Activated T-helper 2 cell treated with anti-CD3 and anti-CD28 coated beads, Interferon-gamma antibody, Interleukin-2, Interleukin-4, amounts not matched to agents 10 μg/mL and 5 μg/mL and 100 μg/mL, durations not matched to agents 14 hours and 24 hours and 36 hours (primary cell): ENCODE results near the gene COLEC11. TPM values are rescaled to one million over a fixed set of nuclear protein-coding genes. Genes with fewer than 3 reads are reported as not detected.

Source experiments
- DNase-seq: peaks from one replicate; pipeline ENCODE4 v3.0.0; 2021; ENCODE audit warnings: low spot score
- H3K27ac Mint-ChIP-seq: one replicate; pipeline ENCODE4 v1.8.0; 2021; ENCODE audit warnings: mixed read lengths
- H3K27me3 Mint-ChIP-seq: one replicate; pipeline ENCODE4 v1.8.0; 2021; ENCODE audit warnings: low read depth, mixed read lengths
- H3K36me3 Mint-ChIP-seq: one replicate; pipeline ENCODE4 v1.8.0; 2021; ENCODE audit warnings: low read depth, mixed read lengths
- H3K4me1 Mint-ChIP-seq: one replicate; pipeline ENCODE4 v1.8.0; 2021; ENCODE audit warnings: low read depth, mixed read lengths
- H3K4me3 Mint-ChIP-seq: one replicate; pipeline ENCODE4 v1.8.0; 2021; ENCODE audit warnings: low read depth, mild to moderate bottlenecking, moderate library complexity, mixed read lengths
- H3K9me3 Mint-ChIP-seq: one replicate; pipeline ENCODE4 v1.8.0; 2021; ENCODE audit warnings: mixed read lengths
- intact Hi-C: fragments of 100-400 bp; cut with micrococcal nuclease; formaldehyde crosslinking; loops from one replicate; pipeline ENCODE4 v1.15.1; 2023
- total RNA-seq: library from RNA; stranded (reverse); gene quantifications from 2 replicates; pipeline ENCODE4 v1.2.3, GENCODE V29; 2022

Gene COLEC11
- total RNA-seq, 1 donor from 2014 or later = not detected

GRCh38 chr2:3588084-3588483, 6.8 kb upstream of the COLEC11 start:
- Mint-ChIP-seq H3K27ac (no peak overlapping the region), H3K9me3 (no peaks in the 10 kb centered on the region), H3K4me1 (peaks cover 5% of the 10 kb centered on the region), H3K4me3 (no peak overlapping the region), H3K36me3 (peaks cover 8% of the 10 kb centered on the region), H3K27me3 (no peaks in the 10 kb centered on the region)
- intact Hi-C loops = no loop called here
- no peak for DNase-seq

- no peak for DNase-seq
- peaks cover 3% of the 10 kb centered on the region for H3K4me1 Mint-ChIP-seq
- intact Hi-C loops = no loop called here
- H3K27ac Mint-ChIP-seq = no peak overlapping the region
- H3K27me3 Mint-ChIP-seq = peaks cover 3% of the 10 kb centered on the region
- no peaks in the 10 kb centered on the region for H3K9me3 Mint-ChIP-seq
- H3K36me3 Mint-ChIP-seq = peaks cover 2% of the 10 kb centered on the region
- H3K4me3 Mint-ChIP-seq = no peak overlapping the region
Measured at GRCh38 chr2:3589086-3589485, 5.8 kb upstream of the COLEC11 start.

- peaks cover 10% of the 10 kb centered on the region for H3K27me3 Mint-ChIP-seq
- H3K4me3 Mint-ChIP-seq = no peak overlapping the region
- H3K4me1 Mint-ChIP-seq = peaks cover 10% of the 10 kb centered on the region
- no peaks in the 10 kb centered on the region for H3K36me3 Mint-ChIP-seq
- DNase-seq = no peak
- no peaks in the 10 kb centered on the region for H3K9me3 Mint-ChIP-seq
- H3K27ac Mint-ChIP-seq = no peak overlapping the region
- intact Hi-C loops = no loop called here
Measured at GRCh38 chr2:3595404-3595803, 492 bp downstream of the COLEC11 start.

- Mint-ChIP-seq H3K27me3 (peaks cover 10% of the 10 kb centered on the region), H3K4me3 (no peak overlapping the region), H3K36me3 (no peaks in the 10 kb centered on the region), H3K4me1 (peaks cover 10% of the 10 kb centered on the region), H3K27ac (no peak overlapping the region), H3K9me3 (no peaks in the 10 kb centered on the region)
- DNase-seq = no peak
- intact Hi-C loops = loop anchor here (2.0 kb wide), 1 partner anchor 37 kb away; the partner anchor contains the start of gene RNASEH1
Measured at GRCh38 chr2:3595985-3596384, 1.1 kb downstream of the COLEC11 start.

GRCh38 chr2:3596901-3597417, 2.0 kb downstream of the COLEC11 start:
- no peaks in the 10 kb centered on the region for H3K36me3 Mint-ChIP-seq
- H3K4me3 Mint-ChIP-seq = no peak overlapping the region
- peaks cover 10% of the 10 kb centered on the region for H3K27me3 Mint-ChIP-seq
- H3K27ac Mint-ChIP-seq = no peak overlapping the region
- H3K9me3 Mint-ChIP-seq = no peaks in the 10 kb centered on the region
- no peak for DNase-seq
- peaks cover 10% of the 10 kb centered on the region for H3K4me1 Mint-ChIP-seq
- intact Hi-C loops = loop anchor here (2.0 kb wide), 1 partner anchor 38 kb away; the partner anchor contains the start of gene RNASEH1

GRCh38 chr2:3597567-3597966, 2.7 kb downstream of the COLEC11 start:
- no peak for DNase-seq
- Mint-ChIP-seq H3K4me3 (no peak overlapping the region), H3K9me3 (no peaks in the 10 kb centered on the region), H3K27me3 (peaks cover 10% of the 10 kb centered on the region), H3K36me3 (no peaks in the 10 kb centered on the region), H3K4me1 (peaks cover 10% of the 10 kb centered on the region), H3K27ac (peak overlapping the region; percentile 16)
- intact Hi-C loops = loop anchor here (2.0 kb wide), 1 partner anchor 39 kb away; the partner anchor contains the start of gene RNASEH1

GRCh38 chr2:3598197-3598910, 3.4 kb downstream of the COLEC11 start:
- no peaks in the 10 kb centered on the region for H3K36me3 Mint-ChIP-seq
- H3K27me3 Mint-ChIP-seq = peaks cover 10% of the 10 kb centered on the region
- no peaks in the 10 kb centered on the region for H3K9me3 Mint-ChIP-seq
- H3K4me3 Mint-ChIP-seq = no peak overlapping the region
- intact Hi-C loops = no loop called here
- no peak overlapping the region for H3K27ac Mint-ChIP-seq
- DNase-seq = no peak
- peaks cover 10% of the 10 kb centered on the region for H3K4me1 Mint-ChIP-seq

- peaks cover 10% of the 10 kb centered on the region for H3K4me1 Mint-ChIP-seq
- no peak overlapping the region for H3K27ac Mint-ChIP-seq
- H3K27me3 Mint-ChIP-seq = peaks cover 7% of the 10 kb centered on the region
- DNase-seq = no peak
- no peaks in the 10 kb centered on the region for H3K9me3 Mint-ChIP-seq
- no peaks in the 10 kb centered on the region for H3K36me3 Mint-ChIP-seq
- intact Hi-C loops = no loop called here
- H3K4me3 Mint-ChIP-seq = no peak overlapping the region
Measured at GRCh38 chr2:3598912-3599854, 4.3 kb downstream of the COLEC11 start.

GRCh38 chr2:3600256-3600855, 5.4 kb downstream of the COLEC11 start:
- H3K4me3 Mint-ChIP-seq = no peak overlapping the region
- H3K36me3 Mint-ChIP-seq = no peaks in the 10 kb centered on the region
- H3K9me3 Mint-ChIP-seq = no peaks in the 10 kb centered on the region
- intact Hi-C loops = no loop called here
- H3K27me3 Mint-ChIP-seq = peaks cover 2% of the 10 kb centered on the region
- DNase-seq = no peak
- peaks cover 12% of the 10 kb centered on the region for H3K4me1 Mint-ChIP-seq
- H3K27ac Mint-ChIP-seq = no peak overlapping the region

- H3K27ac Mint-ChIP-seq = no peak overlapping the region
- intact Hi-C loops = no loop called here
- no peaks in the 10 kb centered on the region for H3K9me3 Mint-ChIP-seq
- H3K36me3 Mint-ChIP-seq = no peaks in the 10 kb centered on the region
- peaks cover 8% of the 10 kb centered on the region for H3K4me1 Mint-ChIP-seq
- H3K27me3 Mint-ChIP-seq = peaks cover 2% of the 10 kb centered on the region
- DNase-seq = no peak
- no peak overlapping the region for H3K4me3 Mint-ChIP-seq
Measured at GRCh38 chr2:3601561-3602271, 6.8 kb downstream of the COLEC11 start.

- H3K4me3 Mint-ChIP-seq = no peak overlapping the region
- H3K9me3 Mint-ChIP-seq = no peaks in the 10 kb centered on the region
- peaks cover 2% of the 10 kb centered on the region for H3K4me1 Mint-ChIP-seq
- intact Hi-C loops = no loop called here
- no peak for DNase-seq
- H3K36me3 Mint-ChIP-seq = no peaks in the 10 kb centered on the region
- no peak overlapping the region for H3K27ac Mint-ChIP-seq
- peaks cover 2% of the 10 kb centered on the region for H3K27me3 Mint-ChIP-seq
Measured at GRCh38 chr2:3602553-3603339, 7.8 kb downstream of the COLEC11 start.
